Fibroblast of lung (primary cell): Measurements from ENCODE around the gene GFPT2. TPM values are rescaled to one million over a fixed set of nuclear protein-coding genes. Genes with fewer than 3 reads are reported as not detected.

Experiments used
- DNase-seq, 2 donors: peaks; one replicate each; pipeline versions ENCODE4 v3.0.0 to v3.0.0-alpha.2; 2010; ENCODE audit warnings: low read depth in 2 of 2
- H2AFZ ChIP-seq: 2 replicates; pipeline ENCODE4 v1.5.1; 2012; ENCODE audit warnings: low read length, control low read depth, inconsistent platforms
- H3K27ac ChIP-seq: 2 replicates; pipeline ENCODE4 v1.5.1; 2011; ENCODE audit warnings: low read length, control low read depth; ENCODE audit not compliant: insufficient read depth
- H3K27me3 ChIP-seq: 2 replicates; pipeline ENCODE4 v1.5.1; 2011; ENCODE audit warnings: mild to moderate bottlenecking, low read length; ENCODE audit not compliant: control insufficient read depth, insufficient read depth
- H3K36me3 ChIP-seq: 2 replicates; pipeline ENCODE4 v1.5.1; 2011; ENCODE audit warnings: low read length; ENCODE audit not compliant: control insufficient read depth, insufficient read depth
- H3K4me1 ChIP-seq: 2 replicates; pipeline ENCODE4 v1.5.1; 2011; ENCODE audit warnings: low read length; ENCODE audit not compliant: control insufficient read depth, insufficient read depth; ENCODE audit errors: extremely low read depth
- H3K4me2 ChIP-seq: 2 replicates; pipeline ENCODE4 v1.5.1; 2011; ENCODE audit warnings: low read length, control low read depth; ENCODE audit not compliant: insufficient read depth; ENCODE audit errors: extremely low read depth
- H3K4me3 ChIP-seq, 4 experiments: fragments of 200-600 bp in 1 of 4; sonication (generic) in 1 of 4; replicated peaks in 1 of 4; 2 replicates each; pipeline ENCODE4 v1.5.1; 2011 to 2016; ENCODE audit warnings: low read length in 4 of 4, low read depth in 3 of 4, mild to moderate bottlenecking in 3 of 4, control low read depth in 2 of 4, inconsistent platforms in 1 of 4, mixed read lengths in 1 of 4; ENCODE audit not compliant: insufficient read depth in 1 of 4; ENCODE audit errors: control extremely low read depth in 1 of 4
- H3K79me2 ChIP-seq: 2 replicates; pipeline ENCODE4 v1.5.1; 2012; ENCODE audit warnings: mild to moderate bottlenecking, low read length, inconsistent platforms; ENCODE audit not compliant: control insufficient read depth, insufficient read depth
- H3K9ac ChIP-seq: 2 replicates; pipeline ENCODE4 v1.5.1; 2011; ENCODE audit warnings: mild to moderate bottlenecking, low read length, control low read depth; ENCODE audit not compliant: insufficient read depth
- H3K9me3 ChIP-seq: 2 replicates; pipeline ENCODE4 v1.5.1; 2012; ENCODE audit warnings: low read depth, low read length; ENCODE audit not compliant: control insufficient read depth, insufficient read depth
- H4K20me1 ChIP-seq: 2 replicates; pipeline ENCODE4 v1.5.1; 2011; ENCODE audit warnings: low read length; ENCODE audit not compliant: control insufficient read depth, insufficient read depth; ENCODE audit errors: extremely low read depth
- CTCF ChIP-seq, 2 donors: IDR thresholded peaks in 1 of 2; conservative IDR thresholded peaks in 1 of 2; 1 replicate in 1 of 2; 2 replicates in 1 of 2; pipeline ENCODE4 v1.5.1; 2011 to 2012; ENCODE audit warnings: low read length in 2 of 2, control low read depth in 1 of 2, inconsistent platforms in 1 of 2, low read depth in 1 of 2, mild to moderate bottlenecking in 1 of 2
- EZH2 ChIP-seq: IDR thresholded peaks from 2 replicates; pipeline ENCODE4 v1.5.1; 2012; ENCODE audit warnings: low read length, control low read depth, mild to moderate bottlenecking; ENCODE audit errors: missing control alignments
- polyA plus RNA-seq, 2 donors: library from polyadenylated mRNA; depleted of rRNA in 1 of 2; stranded (reverse) in 1 of 2; unstranded in 1 of 2; fragments of >200 nt; gene quantifications; 2 replicates each; pipeline ENCODE4 v1.2.1, GENCODE V29; 2011 to 2012; ENCODE audit warnings: missing spikeins in 1 of 2
- total RNA-seq: library from RNA; depleted of rRNA; stranded (reverse); fragments of >200 nt; gene quantifications from 2 replicates; pipeline ENCODE4 v1.2.1, GENCODE V29; 2014

GFPT2 gene
- total and polyA plus RNA-seq, 2 donors (not counting 1 experiment from before 2014, with no cell fraction given): 6.1 to 19.3 TPM

GRCh38 chr5:180358694-180359093, 5.6 kb upstream of the GFPT2 start:
- H3K79me2 ChIP-seq: no peaks in the 10 kb centered on the region
- no peaks in the 10 kb centered on the region for H3K36me3 ChIP-seq
- H3K4me3 ChIP-seq: no peak overlapping the region
- no peak overlapping the region for H3K27ac ChIP-seq
- DNase-seq: no peak
- no peak overlapping the region for H3K9ac ChIP-seq
- no peaks in the 10 kb centered on the region for H3K4me1 ChIP-seq
- no peak overlapping the region for H3K4me2 ChIP-seq
- H3K27me3 ChIP-seq: peaks cover 6% of the 10 kb centered on the region
- no peaks in the 10 kb centered on the region for H3K9me3 ChIP-seq
- H4K20me1 ChIP-seq: no peaks in the 10 kb centered on the region
- TF ChIP-seq EZH2: no peak
- no peak for TF ChIP-seq CTCF (conservative IDR thresholded peaks at IDR 0.05 in 1 of 2, IDR thresholded peaks at IDR 0.05 in 1 of 2; ENCODE audit: low read depth in 1 of 2, low read length in 2 of 2)
- H2AFZ ChIP-seq: no peak overlapping the region

- no peak overlapping the region for H3K4me2 ChIP-seq
- H3K9me3 ChIP-seq: no peaks in the 10 kb centered on the region
- no peak for DNase-seq
- H3K4me3 ChIP-seq: no peak overlapping the region
- H3K4me1 ChIP-seq: no peaks in the 10 kb centered on the region
- TF ChIP-seq CTCF (conservative IDR thresholded peaks at IDR 0.05 in 1 of 2, IDR thresholded peaks at IDR 0.05 in 1 of 2; ENCODE audit: low read depth in 1 of 2, low read length in 2 of 2) (no peak), EZH2 (no peak)
- H2AFZ ChIP-seq: no peak overlapping the region
- H4K20me1 ChIP-seq: no peaks in the 10 kb centered on the region
- H3K79me2 ChIP-seq: no peaks in the 10 kb centered on the region
- peaks cover 6% of the 10 kb centered on the region for H3K27me3 ChIP-seq
- no peak overlapping the region for H3K27ac ChIP-seq
- H3K9ac ChIP-seq: no peak overlapping the region
- no peaks in the 10 kb centered on the region for H3K36me3 ChIP-seq
Observed at GRCh38 chr5:180358179-180358578, 5.0 kb upstream of the GFPT2 start.

GRCh38 chr5:180354966-180355365, 1.8 kb upstream of the GFPT2 start:
- H3K9me3 ChIP-seq: no peaks in the 10 kb centered on the region
- H3K27me3 ChIP-seq: peaks cover 9% of the 10 kb centered on the region
- no peaks in the 10 kb centered on the region for H3K4me1 ChIP-seq
- no peak overlapping the region for H3K9ac ChIP-seq
- no peaks in the 10 kb centered on the region for H3K36me3 ChIP-seq
- no peak overlapping the region for H3K4me2 ChIP-seq
- peaks cover 3% of the 10 kb centered on the region for H3K79me2 ChIP-seq
- no peak for TF ChIP-seq EZH2
- no peak for TF ChIP-seq CTCF (conservative IDR thresholded peaks at IDR 0.05 in 1 of 2, IDR thresholded peaks at IDR 0.05 in 1 of 2; ENCODE audit: low read depth in 1 of 2, low read length in 2 of 2)
- H3K27ac ChIP-seq: no peak overlapping the region
- no peaks in the 10 kb centered on the region for H4K20me1 ChIP-seq
- no peak overlapping the region for H3K4me3 ChIP-seq
- DNase-seq: no peak
- H2AFZ ChIP-seq: no peak overlapping the region
